GM18861 (cell line): ENCODE measurements around the gene ROCK2.
"Not testable (repeated sequence)": the region's sequence is repeated elsewhere in the genome, so short reads cannot be mapped to it uniquely, and the experiment has no call there.

Experiments used
- ATAC-seq: cut with Tn5 transposase; IDR thresholded peaks from one replicate; pipeline ENCODE4 v1.9.1; 2021; ENCODE audit not compliant: unreplicated experiment

ROCK2 gene

GRCh38 chr2:11187083-11187619 is 157.3 kb downstream of the ROCK2 start:
- ATAC-seq, result no peak

GRCh38 chr2:11186145-11186544 is 158.3 kb downstream of the ROCK2 start:
- ATAC-seq, result no peak

GRCh38 chr2:11182951-11183350 is 161.5 kb downstream of the ROCK2 start:
- ATAC-seq, result no peak

GRCh38 chr2:11180653-11181052 is 163.8 kb downstream of the ROCK2 start:
- no peak for ATAC-seq

- ATAC-seq, result no peak
These were observed 164.5 kb downstream of the ROCK2 start for GRCh38 chr2:11179899-11180298.

- no peak for ATAC-seq
These were observed 165.2 kb downstream of the ROCK2 start for GRCh38 chr2:11179196-11179595.

- no peak for ATAC-seq
These were observed 166.4 kb downstream of the ROCK2 start for GRCh38 chr2:11177871-11178690.

GRCh38 chr2:11175293-11175795 is 169.1 kb downstream of the ROCK2 start:
- ATAC-seq, result no peak

- no peak for ATAC-seq
These were observed 170.2 kb downstream of the ROCK2 start for GRCh38 chr2:11174222-11174621.

- ATAC-seq, result no peak
These were observed 175.1 kb downstream of the ROCK2 start for GRCh38 chr2:11169333-11169732.

- no peak for ATAC-seq
These were observed 175.9 kb downstream of the ROCK2 start for GRCh38 chr2:11168488-11168887.

GRCh38 chr2:11166476-11166875 is 178.0 kb downstream of the ROCK2 start:
- ATAC-seq, result no peak

- ATAC-seq, result not testable (repeated sequence)
These were observed 179.4 kb downstream of the ROCK2 start for GRCh38 chr2:11165046-11165445.

- no peak for ATAC-seq
These were observed 180.8 kb downstream of the ROCK2 start for GRCh38 chr2:11163439-11164317.

GRCh38 chr2:11161747-11162146 is 182.7 kb downstream of the ROCK2 start:
- no peak for ATAC-seq

GRCh38 chr2:11160731-11161455 is 183.5 kb downstream of the ROCK2 start:
- ATAC-seq, result peak; percentile 56

GRCh38 chr2:11160256-11160655 is 184.2 kb downstream of the ROCK2 start:
- ATAC-seq, result no peak

GRCh38 chr2:11159574-11160170 is 184.8 kb downstream of the ROCK2 start:
- no peak for ATAC-seq

- ATAC-seq, result no peak
These were observed 185.4 kb downstream of the ROCK2 start for GRCh38 chr2:11158916-11159573.

GRCh38 chr2:11157731-11158130 is 186.7 kb downstream of the ROCK2 start:
- no peak for ATAC-seq
